ENCODE data around the gene CD247.

Gene CD247

GRCh38 chr1:167488786-167489185, 29.5 kb downstream of the CD247 start:
- no peak for DNase-seq (ENCODE audit: low spot score)

- DNase-seq (ENCODE audit: low spot score): no peak
Measured at GRCh38 chr1:167487614-167488013, 30.7 kb downstream of the CD247 start.

GRCh38 chr1:167486090-167486824, 32.1 kb downstream of the CD247 start:
- no peak for DNase-seq (ENCODE audit: low spot score)

- no peak for DNase-seq (ENCODE audit: low spot score)
Measured at GRCh38 chr1:167484726-167485502, 33.4 kb downstream of the CD247 start.

- no peak for DNase-seq (ENCODE audit: low spot score)
Measured at GRCh38 chr1:167483790-167484189, 34.5 kb downstream of the CD247 start.

GRCh38 chr1:167482184-167482583, 36.1 kb downstream of the CD247 start:
- no peak for DNase-seq (ENCODE audit: low spot score)

- DNase-seq (ENCODE audit: low spot score): no peak
Measured at GRCh38 chr1:167479331-167479979, 38.9 kb downstream of the CD247 start.

- DNase-seq (ENCODE audit: low spot score): no peak
Measured at GRCh38 chr1:167477986-167478385, 40.3 kb downstream of the CD247 start.

- DNase-seq (ENCODE audit: low spot score): no peak
Measured at GRCh38 chr1:167476061-167476460, 42.3 kb downstream of the CD247 start.

- DNase-seq (ENCODE audit: low spot score): no peak
Measured at GRCh38 chr1:167474191-167474641, 44.1 kb downstream of the CD247 start.

GRCh38 chr1:167473761-167474160, 44.6 kb downstream of the CD247 start:
- no peak for DNase-seq (ENCODE audit: low spot score)

GRCh38 chr1:167472752-167473521, 45.4 kb downstream of the CD247 start:
- DNase-seq (ENCODE audit: low spot score): peak; percentile 20

- no peak for DNase-seq (ENCODE audit: low spot score)
Measured at GRCh38 chr1:167471568-167471967, 46.8 kb downstream of the CD247 start.

- DNase-seq (ENCODE audit: low spot score): no peak
Measured at GRCh38 chr1:167469280-167469965, 48.9 kb downstream of the CD247 start.

- DNase-seq (ENCODE audit: low spot score): no peak
Measured at GRCh38 chr1:167467752-167468151, 50.6 kb downstream of the CD247 start.

GRCh38 chr1:167467126-167467710, 51.1 kb downstream of the CD247 start:
- DNase-seq (ENCODE audit: low spot score): no peak

- no peak for DNase-seq (ENCODE audit: low spot score)
Measured at GRCh38 chr1:167465743-167466142, 52.6 kb downstream of the CD247 start.

GRCh38 chr1:167465018-167465417, 53.3 kb downstream of the CD247 start:
- no peak for DNase-seq (ENCODE audit: low spot score)

- no peak for DNase-seq (ENCODE audit: low spot score)
Measured at GRCh38 chr1:167463875-167464575, 54.3 kb downstream of the CD247 start.

GRCh38 chr1:167463080-167463479, 55.2 kb downstream of the CD247 start:
- DNase-seq (ENCODE audit: low spot score): no peak

All from putamen (tissue), 1 donor.